Endothelial cell of umbilical vein (primary cell): Measurements from ENCODE around the gene TMEM266. TPM values are rescaled to one million over a fixed set of nuclear protein-coding genes. Genes with fewer than 3 reads are reported as not detected.

Experiments
- BruUV-seq: library from RNA; stranded (reverse); fragments of 400-500 nt; replicated peaks from 2 replicates; lab custom pipeline; 2021; lab: Mats Ljungman, UMichigan
- CTCF ChIA-PET: fragments of 300-600, 350-600 bp; sonication (Branson Sonifier 250); formaldehyde crosslinking; loops from one replicate; lab custom pipeline; 2021; ENCODE audit warnings: antibody characterized with exemption, inconsistent platforms; lab: Charles Lee
- POLR2A ChIA-PET: fragments of 300-600, 350-600 bp; sonication (Branson Sonifier 250); formaldehyde crosslinking; loops from one replicate; lab custom pipeline; 2021; ENCODE audit warnings: antibody characterized with exemption, inconsistent platforms; lab: Charles Lee
- DNase-seq: peaks from one replicate; pipeline ENCODE4 v3.0.0-alpha.2; 2011; ENCODE audit warnings: low read depth, low spot score
- FAIRE-seq: peaks from 2 replicates; lab custom pipeline; 2011; peaks lifted over from hg19 to GRCh38; lab: Jason Lieb, UNC
- H2AFZ ChIP-seq: 2 replicates; pipeline ENCODE4 v1.6.0; 2012; ENCODE audit warnings: low read depth, low read length, control low read depth, inconsistent platforms
- H3K27ac ChIP-seq: 2 replicates; pipeline ENCODE4 v1.5.1; 2011; ENCODE audit warnings: low read depth, mild to moderate bottlenecking, control low read depth, low read length, moderate library complexity; ENCODE audit not compliant: insufficient read depth
- H3K27me3 ChIP-seq, 2 experiments: 2 replicates each; pipeline versions ENCODE4 v1.6.0 to v1.6.1; 2011; ENCODE audit warnings: low read length in 2 of 2, mixed read lengths in 1 of 2; ENCODE audit not compliant: control insufficient read depth in 2 of 2, insufficient read depth in 2 of 2
- H3K36me3 ChIP-seq, 2 experiments: 2 replicates in 1 of 2; 3 replicates in 1 of 2; pipeline ENCODE4 v1.5.1; 2011; ENCODE audit warnings: low read length in 2 of 2, mild to moderate bottlenecking in 1 of 2, moderate library complexity in 1 of 2; ENCODE audit not compliant: control insufficient read depth in 2 of 2, insufficient read depth in 2 of 2; ENCODE audit errors: extremely low read depth in 1 of 2
- H3K4me1 ChIP-seq: 3 replicates; pipeline ENCODE4 v1.5.1; 2011; ENCODE audit warnings: mild to moderate bottlenecking, low read length; ENCODE audit not compliant: control insufficient read depth, insufficient read depth; ENCODE audit errors: extremely low read depth
- H3K4me2 ChIP-seq: 2 replicates; pipeline ENCODE4 v1.6.1; 2011; ENCODE audit warnings: low read length, control low read depth, mixed read lengths; ENCODE audit not compliant: insufficient read depth
- H3K4me3 ChIP-seq, 3 experiments: fragments of 200-600 bp in 1 of 3; sonication (generic), shearing (Covaris generic) in 1 of 3; replicated peaks in 1 of 3; 2 replicates each; pipeline ENCODE4 v1.5.1; 2011 to 2016; ENCODE audit warnings: control low read depth in 3 of 3, low read length in 3 of 3, mild to moderate bottlenecking in 2 of 3, inconsistent platforms in 1 of 3, low read depth in 1 of 3, moderate library complexity in 1 of 3; ENCODE audit not compliant: insufficient read depth in 1 of 3
- H3K79me2 ChIP-seq: 2 replicates; pipeline ENCODE4 v1.6.0; 2012; ENCODE audit warnings: low read length, inconsistent platforms; ENCODE audit not compliant: control insufficient read depth, insufficient read depth
- H3K9ac ChIP-seq: replicated peaks from 2 replicates; pipeline ENCODE3; 2011; ENCODE audit warnings: low read length, control low read depth; ENCODE audit not compliant: insufficient read depth; ENCODE audit errors: extremely low read depth
- H3K9me1 ChIP-seq: replicated peaks from 3 replicates; pipeline ENCODE4 v1.6.0; 2011; ENCODE audit warnings: mild to moderate bottlenecking, low read length; ENCODE audit not compliant: control insufficient read depth, insufficient read depth; ENCODE audit errors: extremely low read depth
- H3K9me3 ChIP-seq: replicated peaks from 2 replicates; pipeline ENCODE4 v1.5.1; 2012; ENCODE audit warnings: low read length, inconsistent platforms; ENCODE audit not compliant: control insufficient read depth, insufficient read depth
- H4K20me1 ChIP-seq: replicated peaks from 2 replicates; pipeline ENCODE3; 2011; ENCODE audit warnings: mild to moderate bottlenecking, low read length; ENCODE audit not compliant: control insufficient read depth, insufficient read depth; ENCODE audit errors: extremely low read depth
- MYC ChIP-seq: IDR thresholded peaks from one replicate; pipeline ENCODE4 v1.6.1; 2011; ENCODE audit warnings: mild to moderate bottlenecking, low read depth, low read length
- POLR2A ChIP-seq: IDR thresholded peaks from 2 replicates; pipeline ENCODE4 v1.6.1; 2012; ENCODE audit warnings: low read depth, mild to moderate bottlenecking, control low read depth, low read length
- dilution Hi-C: fragments of 300-500 bp; cut with MboI; formaldehyde crosslinking; loops from one replicate; pipeline ENCODE4 v1.15.0; 2019; ENCODE audit warnings: low sequenced_read_pairs; ENCODE audit not compliant: extremely low pct_ligation_motif_present
- intact Hi-C: fragments of 100-400 bp; cut with micrococcal nuclease; formaldehyde crosslinking; loops from one replicate; pipeline ENCODE4 v1.10.0; 2022
- polyA plus RNA-seq, 4 experiments: library from polyadenylated mRNA; depleted of rRNA in 3 of 4; stranded (reverse) in 3 of 4; unstranded in 1 of 4; fragments of >200 nt; gene quantifications; 2 replicates each; pipeline versions ENCODE4 v1.2.1 to v1.2.3, GENCODE V29; 2011 to 2012; ENCODE audit warnings: missing spikeins in 1 of 4
- total RNA-seq: library from RNA; stranded (reverse); gene quantifications from 2 replicates; pipeline ENCODE4 v1.2.3, GENCODE V29; 2021
- TF ChIP-seq, protein P1 (sequence below), 2 donors: IDR thresholded peaks; 1 replicate in 1 of 2; 2 replicates in 1 of 2; pipeline ENCODE4 v1.5.1; 2011; ENCODE audit warnings: low read length in 2 of 2, mild to moderate bottlenecking in 2 of 2, moderate library complexity in 2 of 2, control low read depth in 1 of 2, inconsistent platforms in 1 of 2, low read depth in 1 of 2; ENCODE audit not compliant: insufficient read depth in 1 of 2; ENCODE audit errors: extremely low read depth in 1 of 2
- TF ChIP-seq, protein P2 (sequence below): IDR thresholded peaks from 2 replicates; pipeline ENCODE4 v1.6.1; 2011; ENCODE audit not compliant: insufficient read depth, insufficient read length

The TMEM266 gene
- total and polyA plus RNA-seq, 2 donors (not counting 3 experiments of a cell fraction or from before 2014, with no cell fraction given): not detected

DNA sequence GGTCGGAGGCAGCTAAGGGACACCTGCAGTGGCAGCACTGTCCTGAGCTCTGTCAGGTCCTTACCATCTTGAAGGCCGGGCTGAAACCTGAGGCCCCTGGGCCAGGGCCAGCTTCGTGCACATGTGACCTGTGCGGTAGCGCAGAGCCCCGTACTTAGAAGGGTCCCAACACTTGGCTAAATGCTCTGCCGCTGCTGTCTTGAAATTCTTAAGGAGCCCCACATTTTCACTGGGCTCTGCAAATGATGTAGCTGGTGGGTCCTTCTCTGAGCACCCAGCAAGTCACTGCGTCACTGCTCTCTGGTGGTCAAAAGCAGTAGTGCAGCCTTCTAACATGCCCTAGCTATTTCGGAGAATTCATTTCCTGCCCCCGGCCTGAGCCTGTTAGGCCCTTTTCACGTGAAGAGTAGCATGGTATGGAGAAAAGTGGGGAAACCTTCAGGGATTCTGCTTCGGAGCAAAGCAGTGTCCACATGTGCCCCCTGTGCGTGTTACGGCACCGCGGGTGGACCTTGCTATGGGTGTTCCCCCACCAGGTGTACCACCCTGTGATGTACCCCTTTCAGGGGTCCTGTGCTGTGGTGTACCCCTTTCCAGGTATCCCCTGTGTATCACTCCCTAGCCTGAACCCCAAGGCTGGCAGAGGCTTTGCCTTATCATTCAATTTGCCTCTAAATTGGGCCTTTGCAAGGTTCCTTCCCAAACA lies 79.7 kb downstream of the TMEM266 start:
- Histone ChIP-seq H3K9ac (peak overlapping the region; percentile 14), H4K20me1 (no peaks in the 10 kb centered on the region), H3K4me3 (peak overlapping the region in 1 of 3 experiments; percentile 0), H3K79me2 (no peaks in the 10 kb centered on the region), H3K36me3 (no peaks in the 10 kb centered on the region), H3K9me3 (no peaks in the 10 kb centered on the region), H3K9me1 (no peaks in the 10 kb centered on the region), H3K4me1 (peaks cover 10% of the 10 kb centered on the region), H3K4me2 (peak overlapping the region; percentile 73), H3K27ac (no peak overlapping the region), H3K27me3 (peaks cover 2 to 8% of the 10 kb centered on the region in 2 experiments), H2AFZ (peak overlapping the region; percentile 85)
- FAIRE-seq: peak; percentile 93
- intact Hi-C loops (loop anchor here (1.0 to 10.0 kb wide), 4 partner anchors 82 to 411 kb away; no protein-coding TSS in a partner anchor), dilution Hi-C loops (no loop called here)
- TF ChIP-seq, protein P1, sequence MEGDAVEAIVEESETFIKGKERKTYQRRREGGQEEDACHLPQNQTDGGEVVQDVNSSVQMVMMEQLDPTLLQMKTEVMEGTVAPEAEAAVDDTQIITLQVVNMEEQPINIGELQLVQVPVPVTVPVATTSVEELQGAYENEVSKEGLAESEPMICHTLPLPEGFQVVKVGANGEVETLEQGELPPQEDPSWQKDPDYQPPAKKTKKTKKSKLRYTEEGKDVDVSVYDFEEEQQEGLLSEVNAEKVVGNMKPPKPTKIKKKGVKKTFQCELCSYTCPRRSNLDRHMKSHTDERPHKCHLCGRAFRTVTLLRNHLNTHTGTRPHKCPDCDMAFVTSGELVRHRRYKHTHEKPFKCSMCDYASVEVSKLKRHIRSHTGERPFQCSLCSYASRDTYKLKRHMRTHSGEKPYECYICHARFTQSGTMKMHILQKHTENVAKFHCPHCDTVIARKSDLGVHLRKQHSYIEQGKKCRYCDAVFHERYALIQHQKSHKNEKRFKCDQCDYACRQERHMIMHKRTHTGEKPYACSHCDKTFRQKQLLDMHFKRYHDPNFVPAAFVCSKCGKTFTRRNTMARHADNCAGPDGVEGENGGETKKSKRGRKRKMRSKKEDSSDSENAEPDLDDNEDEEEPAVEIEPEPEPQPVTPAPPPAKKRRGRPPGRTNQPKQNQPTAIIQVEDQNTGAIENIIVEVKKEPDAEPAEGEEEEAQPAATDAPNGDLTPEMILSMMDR (IDR thresholded peaks at IDR 0.05; ENCODE audit: extremely low read depth in 1 of 2, insufficient read depth in 1 of 2, low read depth in 1 of 2, low read length in 2 of 2): peak; percentile 88 to 94
- TF ChIP-seq, protein P2, sequence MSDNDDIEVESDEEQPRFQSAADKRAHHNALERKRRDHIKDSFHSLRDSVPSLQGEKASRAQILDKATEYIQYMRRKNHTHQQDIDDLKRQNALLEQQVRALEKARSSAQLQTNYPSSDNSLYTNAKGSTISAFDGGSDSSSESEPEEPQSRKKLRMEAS: no peak
- no peak for TF ChIP-seq MYC
- no peak for TF ChIP-seq POLR2A
- no TSS peak for BruUV-seq
- ChIA-PET POLR2A (interaction anchor here (0.6 kb wide), 1 partner anchor 20 kb away, joined by 4 read pairs; no protein-coding TSS in a partner anchor), CTCF (interaction anchor here (0.6 to 5.9 kb wide), 41 partner anchors 10 to 727 kb away, joined by 3 to 183 read pairs (median 4); partner anchors contain the start of gene TMEM266)
- DNase-seq: peak; percentile 70
